Stimulated activated CD8-positive, alpha-beta memory T cell treated with anti-CD3 and anti-CD28 coated beads, Interleukin-2, amount 100 ng/mL, for 48 hours (primary cell): ENCODE data around the gene STAT5B.
"Not testable (repeated sequence)": the region's sequence is repeated elsewhere in the genome, so short reads cannot be mapped to it uniquely, and the experiment has no call there.

Experiments used
- DNase-seq, 2 donors: peaks; one replicate each; pipeline ENCODE4 v3.0.0-alpha.2; 2020; ENCODE audit warnings: low read depth in 2 of 2

The STAT5B gene

GRCh38 chr17:42193969-42194899 is 82.0 kb downstream of the STAT5B start, which contains the start of gene GHDC:
TSS of gene GHDC (minus strand) at chr17:42194494. CDS start at chr17:42193581, 913 bp downstream.
- peak; percentile 65 to 67 for DNase-seq

DNA sequence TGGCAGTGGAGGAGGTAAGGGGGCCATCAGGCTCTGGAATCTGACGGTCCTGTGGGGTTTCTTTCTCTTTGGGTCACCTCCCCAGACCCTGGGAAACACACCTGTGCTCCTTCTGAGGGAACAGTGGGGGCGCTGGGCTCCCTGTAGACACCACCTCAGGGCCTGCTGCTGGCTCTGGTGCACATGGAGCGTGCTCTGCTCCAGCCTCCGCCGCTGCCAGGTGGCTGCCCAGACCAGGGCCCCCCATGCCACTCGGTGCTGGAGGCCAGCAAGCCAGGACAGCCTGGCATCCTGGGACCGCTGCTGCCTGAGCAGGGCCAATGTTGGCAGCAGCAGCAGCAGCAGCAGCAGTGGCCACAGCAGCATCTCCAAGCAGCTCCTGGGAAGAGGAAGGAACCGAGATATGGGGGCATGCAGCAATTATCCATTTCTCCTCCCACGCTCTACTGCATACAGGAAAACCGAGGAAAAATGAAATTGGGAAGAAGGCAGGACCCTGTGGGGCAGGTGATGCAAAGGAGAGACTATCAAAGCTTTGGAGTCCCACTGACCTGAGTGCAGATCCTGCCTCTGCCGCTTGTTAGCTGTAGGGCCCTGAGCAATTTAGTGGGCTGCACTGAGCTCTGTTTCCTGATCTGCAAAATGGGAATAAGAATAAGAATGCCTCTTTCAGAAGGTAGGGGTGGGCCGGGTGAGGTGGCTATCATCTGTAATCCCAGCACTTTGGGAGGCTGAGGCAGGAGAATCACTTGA is 82.8 kb downstream of the STAT5B start:
- DNase-seq = no peak

DNA sequence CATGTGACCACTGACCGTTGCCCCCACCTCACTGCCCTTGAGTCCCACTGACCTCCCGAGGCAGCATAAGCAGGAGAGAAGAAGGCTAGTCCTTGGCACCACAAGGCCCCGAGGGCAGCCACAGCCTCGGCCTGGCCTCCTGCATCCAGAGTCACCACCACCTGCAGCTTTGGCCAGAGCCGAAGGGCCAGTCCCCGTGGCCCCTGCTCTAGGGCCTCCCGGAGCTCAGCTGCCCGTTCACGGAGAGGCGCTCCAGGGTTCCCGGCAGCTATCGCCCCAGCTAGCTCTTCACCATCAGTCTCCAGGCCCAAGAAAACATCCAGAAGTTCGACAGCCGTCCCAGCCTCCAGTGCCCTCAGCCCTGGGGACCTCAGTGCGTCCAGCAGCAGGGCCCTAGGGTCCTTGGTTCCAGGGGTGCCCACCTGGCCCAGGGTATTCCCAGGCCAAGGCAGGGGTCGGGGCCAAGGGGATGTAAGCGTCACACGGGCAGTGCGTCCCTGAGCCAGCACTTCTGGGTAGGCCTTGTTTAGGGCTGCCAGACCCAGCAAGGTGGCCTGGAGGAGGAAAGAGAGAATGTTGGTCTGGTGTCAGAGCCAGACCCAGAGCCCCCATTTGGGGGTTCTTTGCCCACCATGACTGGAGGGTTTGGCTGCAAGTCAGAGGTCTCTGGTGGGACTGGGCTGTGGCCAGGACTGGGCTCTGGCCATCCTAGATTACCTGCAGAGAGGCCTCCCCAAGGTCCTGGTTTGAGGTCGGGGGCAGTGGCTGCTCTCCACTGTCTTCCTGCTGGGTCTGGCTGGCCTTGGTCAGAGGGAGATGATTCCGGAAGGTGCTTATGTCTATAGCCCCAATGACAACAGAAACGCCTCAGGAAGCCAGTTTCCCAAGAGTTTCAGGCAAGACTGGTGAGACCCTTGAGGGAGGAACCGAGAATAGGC is 83.7 kb downstream of the STAT5B start:
- DNase-seq = no peak

GRCh38 chr17:42191275-42191608 is 84.9 kb downstream of the STAT5B start:
- DNase-seq = no peak

DNA sequence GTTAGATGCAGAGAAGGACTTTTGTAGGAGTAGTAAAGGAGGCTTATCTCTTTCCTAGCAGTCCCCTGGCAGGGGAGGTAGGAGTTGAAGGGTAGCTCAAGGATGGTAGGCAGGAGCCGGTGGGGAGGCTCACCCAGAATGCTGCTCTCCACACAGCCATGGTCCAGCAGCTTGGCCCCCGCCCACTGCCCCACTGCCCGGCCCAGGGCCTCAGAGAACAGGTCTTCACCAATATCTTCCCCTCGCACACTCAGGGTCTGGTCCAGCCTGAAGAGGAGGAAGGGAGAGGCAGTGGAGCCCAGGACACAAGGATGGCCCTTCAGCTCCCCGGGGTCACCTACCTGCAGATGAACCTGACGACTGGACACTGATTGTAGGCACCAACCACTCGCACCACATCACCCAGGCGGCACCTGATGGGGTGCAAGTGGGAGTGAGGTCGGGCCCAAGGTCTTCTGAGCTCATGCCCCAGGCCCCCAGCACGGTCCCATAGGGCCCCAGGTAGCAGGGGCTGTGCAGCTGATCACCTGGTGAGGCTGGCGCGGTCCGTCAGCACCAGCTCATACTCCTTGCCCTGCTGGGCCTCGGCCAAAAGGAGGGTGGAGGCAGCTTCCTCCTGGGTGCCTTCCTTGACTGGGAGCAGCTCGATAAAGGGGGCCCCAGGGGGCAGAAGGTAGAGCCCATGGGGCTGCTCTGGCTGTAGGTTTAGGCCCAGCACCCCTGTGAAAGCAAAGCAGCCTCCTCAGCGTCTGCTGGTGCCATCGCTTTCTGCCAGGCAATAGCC is 85.5 kb downstream of the STAT5B start:
- DNase-seq = no peak

DNA sequence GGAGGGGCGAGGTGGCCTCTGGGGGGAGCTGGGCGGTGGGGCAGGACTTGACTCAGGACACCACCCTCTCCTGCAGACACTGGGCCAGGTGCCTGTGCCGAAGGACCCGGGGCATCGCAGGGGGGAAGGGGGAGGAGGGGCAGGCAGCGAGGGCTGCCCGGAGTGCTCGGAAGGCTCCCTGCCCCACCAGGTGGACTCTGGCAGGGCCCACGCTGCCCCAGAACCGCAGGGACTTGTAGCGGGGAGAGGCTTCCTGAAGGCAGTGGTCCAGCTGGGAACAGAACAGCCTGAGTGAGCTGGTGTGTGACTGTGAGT is 86.6 kb downstream of the STAT5B start:
- no peak for DNase-seq

- no peak for DNase-seq
Observed at GRCh38 chr17:42188749-42189650, 87.2 kb downstream of the STAT5B start.

DNA sequence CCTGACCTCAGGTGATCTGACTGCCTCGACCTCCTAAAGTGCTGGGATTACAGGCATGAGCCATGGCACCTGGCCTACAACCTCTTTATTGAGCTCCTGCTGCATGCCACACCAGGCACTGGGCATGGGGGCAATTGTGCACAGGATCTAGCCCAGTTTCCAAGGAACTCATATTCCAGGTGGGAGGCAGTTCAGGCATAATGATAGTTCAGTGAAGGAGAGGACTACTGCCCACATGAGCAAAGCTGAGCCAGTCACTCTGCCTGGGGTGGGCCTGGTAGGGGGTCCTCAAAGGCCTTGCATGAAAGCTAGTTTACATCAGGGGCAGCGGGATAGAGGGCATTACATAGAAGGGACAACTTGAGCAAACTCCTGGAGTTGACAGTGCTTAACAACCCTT is 88.4 kb downstream of the STAT5B start:
- DNase-seq = no peak

DNA sequence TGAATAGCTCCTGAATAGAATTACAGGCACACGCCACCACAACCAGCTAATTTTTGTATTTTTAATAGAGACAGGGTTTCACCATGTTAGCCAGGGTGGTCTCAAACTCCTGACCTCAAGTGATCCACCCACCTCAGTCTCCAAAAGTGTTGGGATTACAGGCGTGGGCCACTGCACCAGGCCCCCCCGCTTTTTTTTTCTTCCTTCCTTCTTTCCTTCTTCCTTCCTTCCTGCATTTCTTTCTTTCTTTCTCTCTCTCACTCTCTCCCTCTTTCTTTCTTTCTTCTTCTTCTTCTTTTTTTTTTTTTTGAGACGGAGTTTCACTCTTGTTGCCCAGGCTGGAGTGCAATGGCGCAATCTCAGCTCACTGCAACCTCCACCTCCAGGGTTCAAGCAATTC is 90.0 kb downstream of the STAT5B start:
- DNase-seq = not testable (repeated sequence)

DNA sequence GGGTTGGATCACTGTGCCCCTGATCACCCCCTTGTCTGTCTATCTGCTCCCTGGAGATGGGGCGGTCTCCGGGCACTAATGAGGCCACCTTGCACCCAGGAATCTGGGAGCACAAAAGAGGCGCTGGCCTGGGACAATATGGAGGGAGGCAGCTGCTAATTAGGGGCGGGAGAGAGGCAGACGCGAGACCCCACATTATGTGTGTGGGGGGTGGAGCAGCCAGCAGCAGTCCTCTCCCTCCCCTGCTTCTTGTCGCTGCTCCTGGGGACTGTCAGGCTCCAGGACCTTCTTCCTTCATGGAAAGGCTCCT is 90.6 kb downstream of the STAT5B start:
- DNase-seq = no peak

GRCh38 chr17:42184713-42185620 is 91.2 kb downstream of the STAT5B start, which contains the start of gene HCRT:
TSS of gene HCRT (minus strand) at chr17:42185452. CDS start at chr17:42185365, 87 bp downstream.
- no peak for DNase-seq

GRCh38 chr17:42183741-42184711 is 92.2 kb downstream of the STAT5B start:
- peak; percentile 72 for DNase-seq

- no peak for DNase-seq
Observed at GRCh38 chr17:42182927-42183734, 93.1 kb downstream of the STAT5B start.

DNA sequence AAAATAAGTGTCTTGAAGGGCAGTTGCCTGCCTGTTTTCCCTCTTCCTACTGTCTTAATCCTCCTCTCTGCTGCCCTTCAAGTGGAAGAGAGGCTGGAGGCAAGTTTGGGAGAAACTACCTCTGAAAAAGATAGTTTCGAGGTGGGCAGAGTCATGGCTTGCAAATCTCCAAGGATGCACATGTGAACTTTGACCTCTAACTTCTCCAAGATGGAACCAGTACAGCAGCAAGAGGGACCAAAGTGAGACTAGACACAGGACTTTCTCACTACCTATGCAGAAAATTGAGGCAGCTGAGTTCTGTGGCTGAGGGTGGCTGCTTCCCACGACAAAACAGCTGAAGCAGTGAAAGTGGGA is 94.4 kb downstream of the STAT5B start:
- DNase-seq = no peak

DNA sequence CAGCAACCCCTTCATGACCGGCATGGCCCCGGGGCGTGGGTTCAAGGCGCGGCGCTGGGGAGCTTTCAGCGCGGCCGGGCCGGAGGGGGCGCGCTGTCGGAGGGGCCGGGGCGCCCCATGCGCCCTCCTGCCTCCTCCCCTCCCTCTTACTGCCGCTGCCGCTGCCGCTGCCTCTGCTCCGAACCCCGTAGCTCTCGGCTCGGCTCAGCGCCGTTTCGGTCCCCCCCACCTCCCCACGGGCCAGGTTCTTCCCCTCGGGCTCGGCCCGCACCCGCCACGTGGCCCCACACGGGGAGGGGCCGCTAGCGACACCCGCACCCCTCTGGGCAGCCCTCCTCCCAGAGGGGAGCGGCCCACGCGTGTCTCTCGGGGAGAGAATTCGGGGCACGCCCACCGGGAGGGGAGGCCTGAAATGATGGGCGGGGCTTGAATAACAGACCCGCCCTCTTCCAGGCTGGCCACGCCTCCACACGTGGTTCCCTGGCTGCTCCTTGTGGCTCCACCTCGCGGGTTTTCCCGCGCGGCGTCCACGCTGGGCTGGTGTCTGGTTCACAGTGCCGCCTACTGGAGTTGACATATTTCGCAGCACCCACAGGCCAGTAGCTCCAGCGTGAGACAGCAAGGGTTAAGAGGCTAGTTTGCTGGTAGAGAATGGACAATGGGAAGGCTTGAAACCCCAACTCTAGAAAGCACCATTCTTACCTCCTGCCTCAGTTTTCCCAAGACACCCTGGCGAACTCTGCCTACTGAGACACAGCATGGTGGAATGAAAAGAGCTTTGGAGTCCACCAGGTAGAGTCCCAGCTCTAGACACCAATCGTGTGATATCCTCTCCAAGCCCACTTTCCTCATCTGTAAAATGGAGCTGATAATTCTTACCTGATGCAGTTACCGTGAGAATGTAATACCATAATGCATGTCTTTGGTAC is 95.0 kb downstream of the STAT5B start, which contains the start of gene KCNH4:
KCNH4 (minus strand) TSS at position 221 of the 929 bp plus-strand sequence; CDS start at position 24, 197 bp downstream.
- DNase-seq = peak; percentile 85

GRCh38 chr17:42180411-42180921 is 95.7 kb downstream of the STAT5B start:
- no peak for DNase-seq
